Bronchial epithelial cell (primary cell): ENCODE measurements around the gene ZKSCAN2. TPM values are rescaled to one million over a fixed set of nuclear protein-coding genes. Genes with fewer than 3 reads are reported as not detected.

ENCODE experiments used
- DNase-seq: peaks from one replicate; pipeline ENCODE4 v3.0.0-alpha.2; 2010; ENCODE audit warnings: low read depth
- FAIRE-seq: peaks from 2 replicates; lab custom pipeline; 2011; peaks lifted over from hg19 to GRCh38; lab: Jason Lieb, UNC
- H3K27me3 ChIP-seq: 2 replicates; pipeline ENCODE4 v1.5.1; 2011; ENCODE audit warnings: low read length; ENCODE audit not compliant: control insufficient read depth, insufficient read depth
- H3K36me3 ChIP-seq: 2 replicates; pipeline ENCODE4 v1.5.1; 2011; ENCODE audit warnings: low read length; ENCODE audit not compliant: control insufficient read depth, insufficient read depth
- H3K4me3 ChIP-seq: 2 replicates; pipeline ENCODE4 v1.5.1; 2011; ENCODE audit warnings: mild to moderate bottlenecking, low read depth, low read length, control low read depth
- total RNA-seq: library from RNA; depleted of rRNA; stranded (reverse); fragments of >200 nt; gene quantifications from 2 replicates; pipeline ENCODE4 v1.2.1, GENCODE V29; 2014
- TF ChIP-seq, protein P1 (sequence below): IDR thresholded peaks from 2 replicates; pipeline ENCODE4 v1.5.1; 2011; ENCODE audit warnings: mild to moderate bottlenecking, moderate library complexity, low read length, control low read depth, inconsistent platforms; ENCODE audit not compliant: insufficient read depth, severe bottlenecking

ZKSCAN2 gene
- total RNA-seq, 1 donor from 2014 or later, result 3.4 TPM

GRCh38 chr16:25187491-25187795 lies 70.2 kb downstream of the ZKSCAN2 start:
- DNase-seq (no peak), FAIRE-seq (no peak)
- no peak overlapping the region for H3K4me3 ChIP-seq
- TF ChIP-seq, protein P1, sequence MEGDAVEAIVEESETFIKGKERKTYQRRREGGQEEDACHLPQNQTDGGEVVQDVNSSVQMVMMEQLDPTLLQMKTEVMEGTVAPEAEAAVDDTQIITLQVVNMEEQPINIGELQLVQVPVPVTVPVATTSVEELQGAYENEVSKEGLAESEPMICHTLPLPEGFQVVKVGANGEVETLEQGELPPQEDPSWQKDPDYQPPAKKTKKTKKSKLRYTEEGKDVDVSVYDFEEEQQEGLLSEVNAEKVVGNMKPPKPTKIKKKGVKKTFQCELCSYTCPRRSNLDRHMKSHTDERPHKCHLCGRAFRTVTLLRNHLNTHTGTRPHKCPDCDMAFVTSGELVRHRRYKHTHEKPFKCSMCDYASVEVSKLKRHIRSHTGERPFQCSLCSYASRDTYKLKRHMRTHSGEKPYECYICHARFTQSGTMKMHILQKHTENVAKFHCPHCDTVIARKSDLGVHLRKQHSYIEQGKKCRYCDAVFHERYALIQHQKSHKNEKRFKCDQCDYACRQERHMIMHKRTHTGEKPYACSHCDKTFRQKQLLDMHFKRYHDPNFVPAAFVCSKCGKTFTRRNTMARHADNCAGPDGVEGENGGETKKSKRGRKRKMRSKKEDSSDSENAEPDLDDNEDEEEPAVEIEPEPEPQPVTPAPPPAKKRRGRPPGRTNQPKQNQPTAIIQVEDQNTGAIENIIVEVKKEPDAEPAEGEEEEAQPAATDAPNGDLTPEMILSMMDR, result no peak
- H3K36me3 ChIP-seq, result no peaks in the 10 kb centered on the region
- H3K27me3 ChIP-seq, result no peaks in the 10 kb centered on the region

Other genes with a start within 250 kb of the ZKSCAN2 start
- 3.7 and 8.1 TPM in 2 replicates for gene ARHGAP17, start 242.5 kb downstream of the ZKSCAN2 start, total RNA-seq
- 32.1 and 36.4 TPM in 2 replicates for gene LCMT1, start 146.1 kb downstream of the ZKSCAN2 start, total RNA-seq
- not detected in 2 replicates for gene AQP8, start 40.9 kb downstream of the ZKSCAN2 start, total RNA-seq